Neural progenitor cell (in vitro differentiated cells): ENCODE results near the gene PPL.

Experiments used
- EZH2 ChIP-seq: fragments of 200-600 bp; sonication (generic); IDR thresholded peaks from 2 replicates; pipeline ENCODE4 v1.6.1; 2017; ENCODE audit warnings: antibody characterized with exemption, mild to moderate bottlenecking, moderate library complexity
- TF ChIP-seq, protein P1 (sequence below): fragments of 200-600 bp; sonication (generic); IDR thresholded peaks from 2 replicates; pipeline ENCODE4 v1.5.1; 2017; ENCODE audit warnings: antibody characterized with exemption, mild to moderate bottlenecking

DNA sequence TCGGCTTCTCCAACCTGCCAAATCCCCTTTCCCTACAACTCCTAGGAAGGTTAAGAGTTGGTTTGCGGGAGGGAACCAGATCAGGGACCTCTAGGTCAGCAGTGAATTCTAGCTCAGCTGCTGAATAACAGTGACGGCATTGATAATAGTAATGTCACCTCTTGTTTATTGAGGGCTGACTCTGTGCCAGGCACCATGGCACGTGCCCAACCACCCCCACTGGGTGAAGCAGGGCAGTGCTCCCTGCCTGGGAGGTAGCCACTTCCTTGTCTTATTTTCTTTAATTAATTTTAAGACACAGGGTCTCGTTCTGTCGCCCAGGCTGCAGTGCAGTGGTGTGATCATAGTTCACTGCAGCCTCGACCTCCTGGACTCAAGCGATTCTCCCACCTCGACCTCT, 5.5 kb upstream of the PPL start:
- TF ChIP-seq, protein P1, sequence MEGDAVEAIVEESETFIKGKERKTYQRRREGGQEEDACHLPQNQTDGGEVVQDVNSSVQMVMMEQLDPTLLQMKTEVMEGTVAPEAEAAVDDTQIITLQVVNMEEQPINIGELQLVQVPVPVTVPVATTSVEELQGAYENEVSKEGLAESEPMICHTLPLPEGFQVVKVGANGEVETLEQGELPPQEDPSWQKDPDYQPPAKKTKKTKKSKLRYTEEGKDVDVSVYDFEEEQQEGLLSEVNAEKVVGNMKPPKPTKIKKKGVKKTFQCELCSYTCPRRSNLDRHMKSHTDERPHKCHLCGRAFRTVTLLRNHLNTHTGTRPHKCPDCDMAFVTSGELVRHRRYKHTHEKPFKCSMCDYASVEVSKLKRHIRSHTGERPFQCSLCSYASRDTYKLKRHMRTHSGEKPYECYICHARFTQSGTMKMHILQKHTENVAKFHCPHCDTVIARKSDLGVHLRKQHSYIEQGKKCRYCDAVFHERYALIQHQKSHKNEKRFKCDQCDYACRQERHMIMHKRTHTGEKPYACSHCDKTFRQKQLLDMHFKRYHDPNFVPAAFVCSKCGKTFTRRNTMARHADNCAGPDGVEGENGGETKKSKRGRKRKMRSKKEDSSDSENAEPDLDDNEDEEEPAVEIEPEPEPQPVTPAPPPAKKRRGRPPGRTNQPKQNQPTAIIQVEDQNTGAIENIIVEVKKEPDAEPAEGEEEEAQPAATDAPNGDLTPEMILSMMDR = no peak
- no peak for TF ChIP-seq EZH2
